Measurements from ENCODE around the gene C10orf95. TPM values are rescaled to one million over a fixed set of nuclear protein-coding genes. Genes with fewer than 3 reads are reported as not detected.

Gene C10orf95
- total and polyA plus RNA-seq, 2 experiments from 2014 or later = 0.69 to 1.1 TPM

DNA sequence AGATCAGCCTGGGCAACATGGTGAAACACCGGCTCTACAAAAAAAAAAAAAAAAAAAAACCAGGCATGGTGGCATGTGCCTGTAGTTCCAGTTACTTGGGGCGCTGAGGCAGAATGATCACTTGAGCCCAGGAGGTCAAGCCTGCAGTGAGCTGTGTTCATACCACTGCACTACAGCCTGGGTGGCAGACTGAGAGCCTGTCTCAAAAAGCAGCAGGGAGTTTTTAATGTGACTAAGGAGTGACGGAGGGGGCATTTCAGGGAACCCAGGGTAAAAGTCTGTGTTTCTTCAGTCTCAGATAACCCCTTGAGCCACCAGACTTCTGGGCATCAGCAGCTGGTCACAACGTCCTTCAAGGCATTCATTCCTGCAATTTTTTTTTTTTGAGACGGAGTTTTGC, 2.2 kb upstream of the C10orf95 start (continued):
- no peak for TF ChIP-seq REST (IDR thresholded peaks at IDR 0.05; ENCODE audit: unreplicated experiment)
- no peak for TF ChIP-seq ZNF114 (CRISPR knock-in tag; IDR thresholded peaks at IDR 0.05)
- no peak for TF ChIP-seq ETS1 (IDR thresholded peaks at IDR 0.05)
- TF ChIP-seq, protein P1, sequence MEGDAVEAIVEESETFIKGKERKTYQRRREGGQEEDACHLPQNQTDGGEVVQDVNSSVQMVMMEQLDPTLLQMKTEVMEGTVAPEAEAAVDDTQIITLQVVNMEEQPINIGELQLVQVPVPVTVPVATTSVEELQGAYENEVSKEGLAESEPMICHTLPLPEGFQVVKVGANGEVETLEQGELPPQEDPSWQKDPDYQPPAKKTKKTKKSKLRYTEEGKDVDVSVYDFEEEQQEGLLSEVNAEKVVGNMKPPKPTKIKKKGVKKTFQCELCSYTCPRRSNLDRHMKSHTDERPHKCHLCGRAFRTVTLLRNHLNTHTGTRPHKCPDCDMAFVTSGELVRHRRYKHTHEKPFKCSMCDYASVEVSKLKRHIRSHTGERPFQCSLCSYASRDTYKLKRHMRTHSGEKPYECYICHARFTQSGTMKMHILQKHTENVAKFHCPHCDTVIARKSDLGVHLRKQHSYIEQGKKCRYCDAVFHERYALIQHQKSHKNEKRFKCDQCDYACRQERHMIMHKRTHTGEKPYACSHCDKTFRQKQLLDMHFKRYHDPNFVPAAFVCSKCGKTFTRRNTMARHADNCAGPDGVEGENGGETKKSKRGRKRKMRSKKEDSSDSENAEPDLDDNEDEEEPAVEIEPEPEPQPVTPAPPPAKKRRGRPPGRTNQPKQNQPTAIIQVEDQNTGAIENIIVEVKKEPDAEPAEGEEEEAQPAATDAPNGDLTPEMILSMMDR (conservative IDR thresholded peaks at IDR 0.05; ENCODE audit: low read depth in 2 of 2) = no peak
- no peak for TF ChIP-seq EZH2 (IDR thresholded peaks at IDR 0.05; ENCODE audit: low read depth, unreplicated experiment)
- TF ChIP-seq STAT1 (IDR thresholded peaks at IDR 0.05; ENCODE audit: unreplicated experiment) = no peak

DNA sequence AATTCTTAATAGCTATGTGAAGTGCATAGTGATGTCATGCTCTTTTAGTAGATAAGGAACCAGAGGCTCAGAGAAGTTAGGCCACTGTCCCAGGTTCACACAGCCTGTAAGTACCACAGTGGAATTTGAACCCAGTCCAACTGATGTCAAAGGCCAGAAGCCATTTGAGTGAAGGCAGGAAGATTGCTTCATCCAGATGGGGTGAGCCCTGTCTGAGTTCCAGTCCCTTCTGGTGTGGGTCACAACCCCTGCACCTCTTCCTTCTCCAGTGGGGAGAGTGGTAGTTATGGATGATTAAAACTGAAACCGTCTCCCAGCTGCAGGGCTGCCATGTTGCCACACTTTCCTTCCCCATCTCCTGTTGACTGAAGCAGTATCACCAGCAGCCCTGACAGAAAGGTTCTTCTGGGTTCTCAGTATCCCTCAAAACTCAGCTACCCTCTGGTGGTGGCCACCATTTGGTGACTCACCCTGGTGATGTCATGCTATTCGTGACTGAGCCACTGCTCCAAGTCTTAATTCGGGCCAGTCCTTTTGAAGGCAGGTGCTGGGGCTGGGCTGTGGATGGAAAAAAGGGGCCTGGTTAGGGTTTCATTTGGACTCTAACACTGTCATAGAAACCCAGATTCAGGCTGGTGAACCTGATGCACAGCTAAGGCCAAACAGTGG, 1.5 kb upstream of the C10orf95 start:
- Mint-ChIP-seq H3K9me3 (no peaks in the 10 kb centered on the region; the same call in 2 of the 3 replicates), H3K36me3 (ENCODE audit: low read depth) (peaks cover 38% of the 10 kb centered on the region), H3K4me3 (peak overlapping the region; percentile 37; the same call in 1 of the 3 replicates), H3K4me1 (peaks cover 53% of the 10 kb centered on the region), H3K27ac (peak overlapping the region; percentile 61), H3K27me3 (ENCODE audit: insufficient read depth, low read depth, poor library complexity) (peaks cover 27% of the 10 kb centered on the region)
- peak overlapping the region; percentile 86; the same call in 1 of the 2 replicates for H3K27ac ChIP-seq (ENCODE audit: low read depth)
- H3F3A ChIP-seq (replicated peaks; ENCODE audit: low read depth) = peaks cover 38% of the 10 kb centered on the region
- peaks cover 11% of the 10 kb centered on the region for H4K20me1 ChIP-seq (replicated peaks; ENCODE audit: insufficient read depth)
- no peak for DNase-seq (ENCODE audit: low spot score)
- H3K4me1 ChIP-seq (ENCODE audit: insufficient read depth) = peaks cover 51% of the 10 kb centered on the region
- ATAC-seq = no peak
- peaks cover 33% of the 10 kb centered on the region for H3K79me2 ChIP-seq (replicated peaks; ENCODE audit: insufficient read depth)
- H3K4me3 ChIP-seq = no peak overlapping the region
- no peaks in the 10 kb centered on the region for H3K27me3 ChIP-seq (ENCODE audit: insufficient read depth)
- H2AFZ ChIP-seq = no peak overlapping the region
- H3K9me2 ChIP-seq (ENCODE audit: insufficient read depth) = no peaks in the 10 kb centered on the region
- peak overlapping the region; percentile 68 for H3K4me2 ChIP-seq
- peaks cover 12% of the 10 kb centered on the region for H3K36me3 ChIP-seq (ENCODE audit: insufficient read depth)
- TF ChIP-seq POLR2AphosphoS5 (IDR thresholded peaks at IDR 0.05; ENCODE audit: low read depth) = no peak
- no peak for TF ChIP-seq JUNB (IDR thresholded peaks at IDR 0.05; ENCODE audit: unreplicated experiment)
- TF ChIP-seq CREB1 (CRISPR knock-in tag; IDR thresholded peaks at IDR 0.05; ENCODE audit: low read depth) = no peak
- no peak for TF ChIP-seq ETS1 (IDR thresholded peaks at IDR 0.05)
- TF ChIP-seq ZNF114 (CRISPR knock-in tag; IDR thresholded peaks at IDR 0.05) = no peak
- TF ChIP-seq ZNF331 (CRISPR knock-in tag; IDR thresholded peaks at IDR 0.05; ENCODE audit: low read depth) = no peak
